HepG2 (cell line): ENCODE measurements around the gene SECTM1. TPM values are rescaled to one million over a fixed set of nuclear protein-coding genes. Genes with fewer than 3 reads are reported as not detected.
A peak's percentile ranks its signal among the peaks of the same experiment; 100 is the strongest.

Experiments used
- AHR ChIP-seq: IDR thresholded peaks from 2 replicates; pipeline ENCODE4 v1.6.1; 2018; ENCODE audit warnings: missing genetic modification reagents, missing compliant biosample characterization
- DMAP1 ChIP-seq: IDR thresholded peaks from 2 replicates; pipeline ENCODE4 v1.6.1; 2016
- DMTF1 ChIP-seq: sonication (generic); formaldehyde crosslinking; IDR thresholded peaks from 2 replicates; pipeline ENCODE4 v1.4.0; 2020; ENCODE audit warnings: mild to moderate bottlenecking, missing genetic modification reagents
- HNF4G ChIP-seq, 2 experiments: sonication (generic) in 1 of 2; formaldehyde crosslinking in 1 of 2; IDR thresholded peaks; 2 replicates each; pipeline versions ENCODE4 v1.4.0 to v1.6.1; 2011 to 2020; ENCODE audit warnings: borderline replicate concordance in 2 of 2, low read depth in 2 of 2, mild to moderate bottlenecking in 2 of 2, low read length in 1 of 2, missing genetic modification reagents in 1 of 2, moderate library complexity in 1 of 2
- JARID2 ChIP-seq: sonication (generic); formaldehyde crosslinking; IDR thresholded peaks from 2 replicates; pipeline ENCODE4 v1.8.1; 2023; ENCODE audit warnings: missing genetic modification reagents, inconsistent platforms; ENCODE audit not compliant: insufficient replicate concordance
- KDM6A ChIP-seq: IDR thresholded peaks from 2 replicates; pipeline ENCODE4 v1.6.1; 2016; ENCODE audit warnings: low read depth
- KLF9 ChIP-seq: IDR thresholded peaks from 2 replicates; pipeline ENCODE4 v1.6.1; 2016; ENCODE audit warnings: low read depth
- NAIF1 ChIP-seq: sonication (generic); formaldehyde crosslinking; IDR thresholded peaks from 2 replicates; pipeline ENCODE4 v1.5.0; 2020; ENCODE audit warnings: mild to moderate bottlenecking, missing genetic modification reagents, borderline replicate concordance
- NR2C2 ChIP-seq: sonication (generic); formaldehyde crosslinking; IDR thresholded peaks from 2 replicates; pipeline ENCODE4 v1.4.0; 2020; ENCODE audit warnings: missing genetic modification reagents, mild to moderate bottlenecking, moderate library complexity, borderline replicate concordance
- PITX1 ChIP-seq: sonication (generic); formaldehyde crosslinking; IDR thresholded peaks from 2 replicates; pipeline ENCODE4 v1.5.1; 2020; ENCODE audit warnings: mild to moderate bottlenecking, missing genetic modification reagents
- SMC3 ChIP-seq: IDR thresholded peaks from 2 replicates; pipeline ENCODE4 v1.6.1; 2011; ENCODE audit warnings: low read length, improper control_type of control experiment
- SRY ChIP-seq: sonication (generic); formaldehyde crosslinking; IDR thresholded peaks from 2 replicates; pipeline ENCODE4 v1.8.0; 2022; ENCODE audit warnings: mild to moderate bottlenecking, missing genetic modification reagents
- TBP ChIP-seq: sonication (generic); formaldehyde crosslinking; IDR thresholded peaks from 2 replicates; pipeline ENCODE4 v1.5.0; 2020; ENCODE audit warnings: missing genetic modification reagents
- ZMAT3 ChIP-seq: sonication (generic); formaldehyde crosslinking; conservative IDR thresholded peaks from 2 replicates; pipeline ENCODE4 v1.7.0; 2021; ENCODE audit warnings: missing genetic modification reagents
- ZMYM3 ChIP-seq: sonication (generic); formaldehyde crosslinking; IDR thresholded peaks from 2 replicates; pipeline ENCODE4 v1.5.1; 2020; ENCODE audit warnings: mild to moderate bottlenecking, missing genetic modification reagents
- ZNF382 ChIP-seq: sonication (generic); formaldehyde crosslinking; IDR thresholded peaks from 2 replicates; pipeline ENCODE4 v1.5.0; 2020; ENCODE audit warnings: missing genetic modification reagents, mild to moderate bottlenecking, borderline replicate concordance
- ZNF484 ChIP-seq: sonication (generic); formaldehyde crosslinking; IDR thresholded peaks from 2 replicates; pipeline ENCODE4 v1.5.1; 2020; ENCODE audit warnings: mild to moderate bottlenecking, low read depth, missing genetic modification reagents, borderline replicate concordance
- ZNF580 ChIP-seq: IDR thresholded peaks from 2 replicates; pipeline ENCODE4 v1.6.1; 2016; ENCODE audit warnings: low read depth, borderline replicate concordance
- ZNF619 ChIP-seq: sonication (generic); formaldehyde crosslinking; IDR thresholded peaks from 2 replicates; pipeline ENCODE4 v1.4.0; 2020; ENCODE audit warnings: mild to moderate bottlenecking, missing genetic modification reagents
- ZSCAN29 ChIP-seq: sonication (generic); formaldehyde crosslinking; conservative IDR thresholded peaks from 2 replicates; pipeline ENCODE4 v1.4.0; 2020; ENCODE audit warnings: mild to moderate bottlenecking, missing genetic modification reagents
- ZSCAN9 ChIP-seq: IDR thresholded peaks from 2 replicates; pipeline ENCODE4 v1.6.1; 2016; ENCODE audit warnings: borderline replicate concordance
- polyA plus RNA-seq, 8 experiments: library from polyadenylated mRNA; depleted of rRNA in 3 of 8; stranded (reverse) in 7 of 8; unstranded in 1 of 8; fragments of >200 nt; fragmentation: Illumina TruSeq in 4 of 8; extraction: Trizol in 4 of 8; gene quantifications; 2 replicates each; pipeline versions ENCODE4 v1.2.1 to v1.2.3, GENCODE V29; 2011 to 2016; ENCODE audit warnings: low read depth in 4 of 8, missing spikeins in 1 of 8, mixed read lengths in 1 of 8; ENCODE audit not compliant: insufficient read depth in 1 of 8
- total RNA-seq, 5 experiments: library from RNA; depleted of rRNA; stranded (reverse); fragments of >200 nt; fragmentation: Illumina TruSeq; extraction: Trizol; gene quantifications; 2 replicates each; pipeline ENCODE4 v1.2.3, GENCODE V29; 2016; ENCODE audit warnings: low read depth in 1 of 5
- TF ChIP-seq, protein P1 (sequence below): sonication (generic); formaldehyde crosslinking; IDR thresholded peaks from 2 replicates; pipeline ENCODE4 v1.4.0; 2020; ENCODE audit warnings: missing genetic modification reagents, borderline replicate concordance

Gene SECTM1
- total and polyA plus RNA-seq, 2 of the 13 experiments (the other 11 are each of a cell fraction or from before 2014, with no cell fraction given), result 3.5 to 5.3 TPM

- TF ChIP-seq JARID2 (CRISPR knock-in tag), result no peak
- peak; percentile 88 for TF ChIP-seq NR2C2 (CRISPR knock-in tag)
- TF ChIP-seq ZMAT3 (CRISPR knock-in tag), result no peak
- TF ChIP-seq ZSCAN29 (CRISPR knock-in tag), result peak; percentile 94
- no peak; the same call in none of the 2 replicates for TF ChIP-seq ZMYM3
- TF ChIP-seq DMAP1 (CRISPR knock-in tag), result peak; percentile 68; the same call in 1 of the 2 replicates
- 0 out of 2 replicates have a peak, but pooled peaks have one; percentile 22 for TF ChIP-seq SRY (CRISPR knock-in tag)
- no peak for TF ChIP-seq ZNF619 (CRISPR knock-in tag)
- TF ChIP-seq KDM6A, result peak; percentile 25; the same call in 1 of the 2 replicates
- peak; percentile 86 for TF ChIP-seq HNF4G (IDR thresholded peaks at IDR 0.05; ENCODE audit: borderline replicate concordance, low read depth, low read length)
- TF ChIP-seq HNF4G (CRISPR knock-in tag; IDR thresholded peaks at IDR 0.05; ENCODE audit: borderline replicate concordance, low read depth), result peak; percentile 75
- TF ChIP-seq KLF9 (CRISPR knock-in tag), result no peak
- no peak for TF ChIP-seq TBP (CRISPR knock-in tag)
- TF ChIP-seq NAIF1 (CRISPR knock-in tag), result no peak; the same call in 1 of the 2 replicates
- TF ChIP-seq SMC3, result no peak
- TF ChIP-seq ZSCAN9 (CRISPR knock-in tag), result no peak
- TF ChIP-seq AHR (CRISPR knock-in tag), result peak; percentile 11; the same call in 1 of the 2 replicates
- TF ChIP-seq ZNF484 (CRISPR knock-in tag), result no peak
- 0 out of 2 replicates have a peak, but pooled peaks have one; percentile 3 for TF ChIP-seq ZNF580
- TF ChIP-seq, protein P1, sequence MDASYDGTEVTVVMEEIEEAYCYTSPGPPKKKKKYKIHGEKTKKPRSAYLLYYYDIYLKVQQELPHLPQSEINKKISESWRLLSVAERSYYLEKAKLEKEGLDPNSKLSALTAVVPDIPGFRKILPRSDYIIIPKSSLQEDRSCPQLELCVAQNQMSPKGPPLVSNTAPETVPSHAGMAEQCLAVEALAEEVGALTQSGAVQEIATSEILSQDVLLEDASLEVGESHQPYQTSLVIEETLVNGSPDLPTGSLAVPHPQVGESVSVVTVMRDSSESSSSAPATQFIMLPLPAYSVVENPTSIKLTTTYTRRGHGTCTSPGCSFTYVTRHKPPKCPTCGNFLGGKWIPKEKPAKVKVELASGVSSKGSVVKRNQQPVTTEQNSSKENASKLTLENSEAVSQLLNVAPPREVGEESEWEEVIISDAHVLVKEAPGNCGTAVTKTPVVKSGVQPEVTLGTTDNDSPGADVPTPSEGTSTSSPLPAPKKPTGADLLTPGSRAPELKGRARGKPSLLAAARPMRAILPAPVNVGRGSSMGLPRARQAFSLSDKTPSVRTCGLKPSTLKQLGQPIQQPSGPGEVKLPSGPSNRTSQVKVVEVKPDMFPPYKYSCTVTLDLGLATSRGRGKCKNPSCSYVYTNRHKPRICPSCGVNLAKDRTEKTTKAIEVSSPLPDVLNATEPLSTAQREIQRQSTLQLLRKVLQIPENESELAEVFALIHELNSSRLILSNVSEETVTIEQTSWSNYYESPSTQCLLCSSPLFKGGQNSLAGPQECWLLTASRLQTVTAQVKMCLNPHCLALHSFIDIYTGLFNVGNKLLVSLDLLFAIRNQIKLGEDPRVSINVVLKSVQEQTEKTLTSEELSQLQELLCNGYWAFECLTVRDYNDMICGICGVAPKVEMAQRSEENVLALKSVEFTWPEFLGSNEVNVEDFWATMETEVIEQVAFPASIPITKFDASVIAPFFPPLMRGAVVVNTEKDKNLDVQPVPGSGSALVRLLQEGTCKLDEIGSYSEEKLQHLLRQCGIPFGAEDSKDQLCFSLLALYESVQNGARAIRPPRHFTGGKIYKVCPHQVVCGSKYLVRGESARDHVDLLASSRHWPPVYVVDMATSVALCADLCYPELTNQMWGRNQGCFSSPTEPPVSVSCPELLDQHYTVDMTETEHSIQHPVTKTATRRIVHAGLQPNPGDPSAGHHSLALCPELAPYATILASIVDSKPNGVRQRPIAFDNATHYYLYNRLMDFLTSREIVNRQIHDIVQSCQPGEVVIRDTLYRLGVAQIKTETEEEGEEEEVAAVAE (CRISPR knock-in tag), result peak; percentile 12; the same call in 1 of the 2 replicates
- TF ChIP-seq DMTF1 (CRISPR knock-in tag), result no peak
- no peak for TF ChIP-seq ZNF382 (CRISPR knock-in tag)
- peak; percentile 91 for TF ChIP-seq PITX1
Measured at GRCh38 chr17:82325286-82326180, 8.0 kb downstream of the SECTM1 start (continued).
